Ishikawa (cell line): Measurements from ENCODE around the gene HPS3.

Source experiments
- CEBPB ChIP-seq: IDR thresholded peaks from 2 replicates; pipeline ENCODE4 v1.6.1; 2012
- CREB1 ChIP-seq: IDR thresholded peaks from 2 replicates; pipeline ENCODE4 v1.6.1; 2012; ENCODE audit warnings: low read depth
- EGR1 ChIP-seq: IDR thresholded peaks from 2 replicates; pipeline ENCODE4 v1.6.1; 2012
- EP300 ChIP-seq: IDR thresholded peaks from 2 replicates; pipeline ENCODE4 v1.6.1; 2012; ENCODE audit warnings: borderline replicate concordance
- FOXM1 ChIP-seq: IDR thresholded peaks from 2 replicates; pipeline ENCODE4 v1.6.1; 2012; ENCODE audit warnings: low read depth, borderline replicate concordance
- NFIC ChIP-seq: IDR thresholded peaks from 2 replicates; pipeline ENCODE4 v1.6.1; 2012
- RAD21 ChIP-seq: IDR thresholded peaks from 2 replicates; pipeline ENCODE4 v1.6.1; 2012; ENCODE audit warnings: low read depth
- TAF1 ChIP-seq: IDR thresholded peaks from 2 replicates; pipeline ENCODE4 v1.6.1; 2012; ENCODE audit warnings: low read depth, mild to moderate bottlenecking
- TCF12 ChIP-seq: IDR thresholded peaks from 2 replicates; pipeline ENCODE4 v1.6.1; 2012; ENCODE audit warnings: low read depth
- TEAD4 ChIP-seq: IDR thresholded peaks from 2 replicates; pipeline ENCODE4 v1.6.1; 2012
- YY1 ChIP-seq: IDR thresholded peaks from 2 replicates; pipeline ENCODE4 v1.6.1; 2012; ENCODE audit warnings: low read depth
- ZBTB7A ChIP-seq: IDR thresholded peaks from 2 replicates; pipeline ENCODE4 v1.6.1; 2012; ENCODE audit warnings: low read depth
- TF ChIP-seq, protein P1 (sequence below): IDR thresholded peaks from 2 replicates; pipeline ENCODE4 v1.6.1; 2012
- TF ChIP-seq, protein P2 (sequence below): IDR thresholded peaks from 2 replicates; pipeline ENCODE4 v1.6.1; 2012
- TF ChIP-seq, protein P3 (sequence below): IDR thresholded peaks from 2 replicates; pipeline ENCODE4 v1.6.1; 2012; ENCODE audit warnings: low read depth, mild to moderate bottlenecking

Gene HPS3, protein sequence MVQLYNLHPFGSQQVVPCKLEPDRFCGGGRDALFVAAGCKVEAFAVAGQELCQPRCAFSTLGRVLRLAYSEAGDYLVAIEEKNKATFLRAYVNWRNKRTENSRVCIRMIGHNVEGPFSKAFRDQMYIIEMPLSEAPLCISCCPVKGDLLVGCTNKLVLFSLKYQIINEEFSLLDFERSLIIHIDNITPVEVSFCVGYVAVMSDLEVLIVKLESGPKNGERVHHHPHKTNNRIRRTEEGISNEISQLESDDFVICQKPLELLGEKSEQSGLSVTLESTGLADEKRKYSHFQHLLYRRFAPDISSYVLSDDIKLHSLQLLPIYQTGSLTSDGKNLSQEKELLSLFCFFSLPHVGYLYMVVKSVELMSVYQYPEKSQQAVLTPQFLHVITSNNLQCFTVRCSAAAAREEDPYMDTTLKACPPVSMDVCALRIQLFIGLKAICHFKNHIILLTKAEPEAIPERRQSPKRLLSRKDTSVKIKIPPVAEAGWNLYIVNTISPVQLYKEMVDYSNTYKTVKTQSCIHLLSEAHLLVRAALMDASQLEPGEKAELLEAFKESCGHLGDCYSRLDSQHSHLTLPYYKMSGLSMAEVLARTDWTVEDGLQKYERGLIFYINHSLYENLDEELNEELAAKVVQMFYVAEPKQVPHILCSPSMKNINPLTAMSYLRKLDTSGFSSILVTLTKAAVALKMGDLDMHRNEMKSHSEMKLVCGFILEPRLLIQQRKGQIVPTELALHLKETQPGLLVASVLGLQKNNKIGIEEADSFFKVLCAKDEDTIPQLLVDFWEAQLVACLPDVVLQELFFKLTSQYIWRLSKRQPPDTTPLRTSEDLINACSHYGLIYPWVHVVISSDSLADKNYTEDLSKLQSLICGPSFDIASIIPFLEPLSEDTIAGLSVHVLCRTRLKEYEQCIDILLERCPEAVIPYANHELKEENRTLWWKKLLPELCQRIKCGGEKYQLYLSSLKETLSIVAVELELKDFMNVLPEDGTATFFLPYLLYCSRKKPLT

DNA sequence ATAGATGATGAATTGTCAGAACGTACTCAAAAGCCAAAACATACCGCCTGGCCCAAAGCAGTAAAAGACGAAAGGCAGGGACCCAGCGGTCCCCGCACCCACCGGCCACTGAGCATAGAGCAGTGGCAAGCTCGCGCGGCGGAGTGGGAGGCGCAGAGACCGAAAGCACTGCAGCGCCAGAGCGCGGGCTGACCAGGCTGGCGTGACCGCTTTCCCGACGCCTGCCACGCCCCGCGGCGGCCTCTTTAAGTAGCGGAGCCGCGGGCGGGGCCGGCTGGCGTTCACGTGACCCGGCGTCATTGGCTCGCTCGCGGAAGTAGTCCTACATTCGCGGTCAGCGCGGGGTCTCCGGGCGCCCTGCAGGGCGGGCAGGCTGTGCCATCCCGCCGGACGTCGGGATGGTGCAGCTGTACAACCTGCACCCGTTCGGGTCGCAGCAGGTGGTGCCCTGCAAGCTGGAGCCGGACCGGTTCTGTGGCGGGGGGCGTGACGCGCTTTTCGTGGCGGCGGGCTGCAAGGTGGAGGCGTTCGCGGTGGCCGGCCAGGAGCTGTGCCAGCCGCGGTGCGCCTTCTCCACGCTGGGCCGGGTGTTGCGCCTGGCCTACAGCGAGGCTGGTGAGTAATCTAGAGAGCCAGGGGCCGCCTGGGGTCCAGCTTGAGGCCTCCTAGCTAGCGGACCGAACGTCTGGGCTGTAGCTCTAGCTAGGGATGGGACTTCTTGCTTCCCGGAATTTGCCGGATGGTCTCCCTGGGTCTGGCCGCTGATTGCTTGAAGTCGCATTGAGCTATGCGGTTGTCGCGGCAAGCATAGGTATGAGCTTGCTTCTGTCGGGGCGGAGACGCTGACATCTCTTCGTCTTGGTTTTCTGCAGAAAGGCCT is at the start of gene HPS3:
Gene HPS3, plus strand, starts transcription at position 313 of the 880 bp plus-strand sequence. Its CDS starts 86 bp downstream, at position 399.
- TF ChIP-seq ZBTB7A, result peak; percentile 90
- TF ChIP-seq RAD21, result no peak
- TF ChIP-seq TEAD4, result no peak; the same call in 1 of the 2 replicates
- peak; percentile 45; the same call in 1 of the 2 replicates for TF ChIP-seq TAF1
- TF ChIP-seq, protein P1, sequence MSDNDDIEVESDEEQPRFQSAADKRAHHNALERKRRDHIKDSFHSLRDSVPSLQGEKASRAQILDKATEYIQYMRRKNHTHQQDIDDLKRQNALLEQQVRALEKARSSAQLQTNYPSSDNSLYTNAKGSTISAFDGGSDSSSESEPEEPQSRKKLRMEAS, result peak; percentile 82
- no peak for TF ChIP-seq CEBPB
- TF ChIP-seq, protein P2, sequence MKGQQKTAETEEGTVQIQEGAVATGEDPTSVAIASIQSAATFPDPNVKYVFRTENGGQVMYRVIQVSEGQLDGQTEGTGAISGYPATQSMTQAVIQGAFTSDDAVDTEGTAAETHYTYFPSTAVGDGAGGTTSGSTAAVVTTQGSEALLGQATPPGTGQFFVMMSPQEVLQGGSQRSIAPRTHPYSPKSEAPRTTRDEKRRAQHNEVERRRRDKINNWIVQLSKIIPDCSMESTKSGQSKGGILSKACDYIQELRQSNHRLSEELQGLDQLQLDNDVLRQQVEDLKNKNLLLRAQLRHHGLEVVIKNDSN, result peak; percentile 96
- TF ChIP-seq YY1, result peak; percentile 48
- peak; percentile 76 for TF ChIP-seq CREB1
- TF ChIP-seq EP300, result peak; percentile 38; the same call in 1 of the 2 replicates
- peak; percentile 74 for TF ChIP-seq TCF12

DNA sequence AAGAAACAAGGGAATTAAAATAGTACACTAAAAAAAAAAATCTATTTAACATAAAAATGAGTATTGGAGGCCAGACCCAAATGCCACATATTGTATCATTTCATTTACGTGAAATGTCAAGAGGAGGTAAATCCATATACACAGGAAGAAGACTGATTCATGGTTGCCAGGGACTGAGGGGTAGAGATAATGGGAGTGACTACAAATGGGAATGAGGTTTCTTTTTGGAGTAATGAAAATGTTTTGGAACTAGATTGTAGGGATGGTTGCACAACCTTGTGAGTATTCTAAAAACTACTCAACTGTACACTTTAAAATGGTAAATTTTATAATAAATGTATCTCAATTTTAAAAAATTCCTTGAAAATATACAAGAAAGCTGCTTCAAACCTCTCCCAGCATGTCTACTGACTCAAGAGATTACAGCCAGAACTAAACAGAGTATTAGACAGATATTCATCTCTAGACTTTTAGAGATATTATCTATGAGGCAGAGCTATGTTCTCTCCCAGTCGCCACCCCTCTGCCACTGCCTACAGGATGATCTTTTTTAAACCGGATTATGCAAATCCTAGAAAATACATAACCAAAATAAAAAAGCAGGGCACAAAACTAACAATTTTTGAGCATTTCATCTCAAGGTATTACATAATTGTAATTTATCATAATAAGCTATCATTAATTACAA is 49.3 kb upstream of the HPS3 start:
- TF ChIP-seq TCF12 (no peak), NFIC (no peak), ZBTB7A (no peak), CREB1 (no peak)
- TF ChIP-seq, protein P1, result no peak

DNA sequence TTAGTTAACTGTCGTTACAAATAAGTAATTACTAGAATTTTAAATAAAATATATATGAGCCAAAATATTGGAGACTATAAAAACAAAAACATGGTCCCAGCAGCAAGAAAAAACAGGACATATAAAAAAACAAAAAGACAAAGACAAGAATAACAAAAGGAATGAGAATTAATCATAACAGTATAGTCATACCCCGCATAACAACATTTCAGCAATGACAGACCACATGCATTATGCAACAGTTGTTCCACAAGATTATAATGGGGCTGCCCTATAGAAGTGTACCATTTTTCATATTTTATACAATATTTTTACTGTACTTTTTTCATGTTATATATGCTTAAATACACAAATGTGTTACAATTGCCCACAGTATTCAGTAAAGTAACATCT is 48.7 kb upstream of the HPS3 start:
- TF ChIP-seq NFIC (no peak), EP300 (no peak), YY1 (no peak), TAF1 (no peak), CEBPB (no peak), CREB1 (no peak), RAD21 (no peak), TCF12 (no peak), TEAD4 (no peak), EGR1 (no peak), ZBTB7A (no peak), FOXM1 (no peak)
- TF ChIP-seq, protein P3, sequence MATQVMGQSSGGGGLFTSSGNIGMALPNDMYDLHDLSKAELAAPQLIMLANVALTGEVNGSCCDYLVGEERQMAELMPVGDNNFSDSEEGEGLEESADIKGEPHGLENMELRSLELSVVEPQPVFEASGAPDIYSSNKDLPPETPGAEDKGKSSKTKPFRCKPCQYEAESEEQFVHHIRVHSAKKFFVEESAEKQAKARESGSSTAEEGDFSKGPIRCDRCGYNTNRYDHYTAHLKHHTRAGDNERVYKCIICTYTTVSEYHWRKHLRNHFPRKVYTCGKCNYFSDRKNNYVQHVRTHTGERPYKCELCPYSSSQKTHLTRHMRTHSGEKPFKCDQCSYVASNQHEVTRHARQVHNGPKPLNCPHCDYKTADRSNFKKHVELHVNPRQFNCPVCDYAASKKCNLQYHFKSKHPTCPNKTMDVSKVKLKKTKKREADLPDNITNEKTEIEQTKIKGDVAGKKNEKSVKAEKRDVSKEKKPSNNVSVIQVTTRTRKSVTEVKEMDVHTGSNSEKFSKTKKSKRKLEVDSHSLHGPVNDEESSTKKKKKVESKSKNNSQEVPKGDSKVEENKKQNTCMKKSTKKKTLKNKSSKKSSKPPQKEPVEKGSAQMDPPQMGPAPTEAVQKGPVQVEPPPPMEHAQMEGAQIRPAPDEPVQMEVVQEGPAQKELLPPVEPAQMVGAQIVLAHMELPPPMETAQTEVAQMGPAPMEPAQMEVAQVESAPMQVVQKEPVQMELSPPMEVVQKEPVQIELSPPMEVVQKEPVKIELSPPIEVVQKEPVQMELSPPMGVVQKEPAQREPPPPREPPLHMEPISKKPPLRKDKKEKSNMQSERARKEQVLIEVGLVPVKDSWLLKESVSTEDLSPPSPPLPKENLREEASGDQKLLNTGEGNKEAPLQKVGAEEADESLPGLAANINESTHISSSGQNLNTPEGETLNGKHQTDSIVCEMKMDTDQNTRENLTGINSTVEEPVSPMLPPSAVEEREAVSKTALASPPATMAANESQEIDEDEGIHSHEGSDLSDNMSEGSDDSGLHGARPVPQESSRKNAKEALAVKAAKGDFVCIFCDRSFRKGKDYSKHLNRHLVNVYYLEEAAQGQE, result no peak
- TF ChIP-seq, protein P1, result no peak
- TF ChIP-seq, protein P2, result no peak

DNA sequence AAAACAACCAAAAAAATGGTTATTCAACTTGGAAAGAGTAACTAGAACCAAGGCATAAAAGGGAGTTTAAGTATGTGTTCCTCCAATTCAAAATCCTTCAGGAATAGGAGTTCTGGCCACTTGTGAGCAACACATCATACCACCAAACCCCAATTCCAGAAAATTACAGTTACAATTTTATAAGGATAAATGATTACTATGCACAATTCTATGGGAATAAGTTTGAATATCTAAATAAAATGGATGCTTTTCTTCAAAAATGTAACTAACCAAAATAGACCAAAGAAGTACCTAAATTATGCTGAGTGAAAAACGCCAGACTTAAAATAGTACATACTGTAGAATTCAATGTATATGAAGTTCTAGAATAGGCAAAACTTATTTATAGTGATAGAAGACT is 47.7 kb upstream of the HPS3 start:
- no peak for TF ChIP-seq RAD21
- no peak for TF ChIP-seq EP300
- TF ChIP-seq CEBPB, result no peak
- TF ChIP-seq TAF1, result no peak
- no peak for TF ChIP-seq YY1
- TF ChIP-seq, protein P2, result no peak
- TF ChIP-seq TCF12, result no peak
- no peak for TF ChIP-seq FOXM1
- no peak for TF ChIP-seq NFIC
- TF ChIP-seq, protein P3, result no peak
- no peak for TF ChIP-seq ZBTB7A
